NB4 (cell line): ENCODE measurements around the gene CACNA2D4.

Source experiments
- DNase-seq: peaks from one replicate; pipeline ENCODE4 v3.0.0; 2010; ENCODE audit warnings: low read depth
- H3K4me3 ChIP-seq: one replicate; pipeline ENCODE4 v1.5.1; 2011; ENCODE audit warnings: mild to moderate bottlenecking, low read depth, low read length, moderate library complexity
- CTCF ChIP-seq: IDR thresholded peaks from one replicate; pipeline ENCODE4 v1.5.1; 2012; ENCODE audit warnings: low read depth, low read length
- MYC ChIP-seq: IDR thresholded peaks from 2 replicates; pipeline ENCODE4 v1.6.1; 2011; ENCODE audit warnings: low read depth, low read length
- POLR2A ChIP-seq: IDR thresholded peaks from 2 replicates; pipeline ENCODE4 v1.6.1; 2011; ENCODE audit warnings: mild to moderate bottlenecking; ENCODE audit not compliant: insufficient read length; ENCODE audit errors: extremely low read depth
- TF ChIP-seq, protein P1 (sequence below): IDR thresholded peaks from 2 replicates; pipeline ENCODE4 v1.6.1; 2011; ENCODE audit warnings: low read depth, low read length

The CACNA2D4 gene

DNA sequence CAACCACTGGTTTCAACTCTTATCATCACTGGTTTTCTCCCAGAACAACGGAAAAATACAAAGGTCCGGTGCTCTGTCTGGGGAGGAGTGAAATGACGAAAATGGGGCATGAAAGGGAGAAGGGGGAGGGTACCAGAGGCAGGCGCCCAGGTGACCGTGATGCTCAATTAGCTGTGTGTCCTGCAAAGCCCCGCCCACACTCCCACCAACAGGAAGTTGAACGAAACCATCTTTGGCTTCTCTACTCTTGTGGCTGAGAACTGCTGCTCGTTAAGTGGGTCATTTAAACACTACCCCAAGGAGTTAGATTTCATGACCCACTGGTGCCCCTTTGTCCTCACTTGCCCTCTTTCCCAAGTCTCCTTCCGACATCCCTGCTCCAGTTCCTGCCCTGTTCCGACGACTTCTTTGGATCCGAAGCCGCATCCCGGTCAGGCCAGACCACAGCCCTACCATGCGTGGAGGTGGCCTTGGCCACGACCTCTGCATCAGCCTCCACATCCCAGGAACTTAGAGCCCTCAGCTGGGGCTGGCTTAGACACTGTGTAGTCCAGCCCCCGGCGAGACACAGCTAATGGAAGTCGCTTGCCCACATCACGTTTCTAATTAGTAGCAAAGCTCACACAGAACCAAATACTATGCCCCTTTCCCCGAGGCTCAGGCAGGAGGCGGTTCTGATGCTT is 109.5 kb downstream of the CACNA2D4 start:
- DNase-seq: peak; percentile 71
- peak overlapping the region; percentile 96 for H3K4me3 ChIP-seq
- TF ChIP-seq POLR2A: no peak
- TF ChIP-seq, protein P1, sequence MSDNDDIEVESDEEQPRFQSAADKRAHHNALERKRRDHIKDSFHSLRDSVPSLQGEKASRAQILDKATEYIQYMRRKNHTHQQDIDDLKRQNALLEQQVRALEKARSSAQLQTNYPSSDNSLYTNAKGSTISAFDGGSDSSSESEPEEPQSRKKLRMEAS: no peak
- TF ChIP-seq CTCF: no peak
- no peak for TF ChIP-seq MYC

DNA sequence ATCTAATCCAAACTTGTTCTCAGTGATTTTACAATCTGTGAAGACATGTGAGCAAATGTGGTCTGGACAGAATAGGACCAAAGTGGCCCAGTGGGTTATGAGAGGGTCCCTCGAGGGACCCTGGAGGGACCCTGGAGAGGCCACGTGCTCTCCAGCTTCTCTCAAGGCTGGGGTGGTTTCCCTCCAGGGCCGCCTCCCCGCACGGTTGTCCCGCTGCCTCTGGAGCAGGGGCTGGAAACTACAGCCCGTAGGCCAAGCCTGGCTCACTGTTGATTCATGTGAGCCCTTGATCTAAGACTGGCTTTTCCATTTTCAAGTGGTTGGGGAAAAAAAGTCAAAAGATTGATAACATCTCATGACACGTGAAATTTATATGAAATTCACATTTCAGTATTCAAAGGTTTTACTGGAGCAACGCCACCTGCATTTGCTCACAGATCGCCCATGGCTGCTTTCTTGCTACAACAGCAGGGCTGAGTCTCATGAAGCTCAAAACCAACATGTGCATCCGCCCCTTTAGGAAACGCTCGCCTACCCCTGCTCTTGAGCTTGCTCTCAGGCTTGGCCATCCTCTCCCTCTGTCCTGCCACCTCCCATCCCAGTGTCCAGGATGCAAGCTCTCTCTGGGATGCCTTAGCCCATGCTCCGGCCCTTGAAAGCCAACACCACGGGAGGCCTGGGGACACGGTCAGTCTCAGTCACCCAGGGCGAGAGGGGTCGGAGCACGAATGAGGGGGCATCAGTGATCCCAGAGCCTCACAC is 110.2 kb downstream of the CACNA2D4 start:
- H3K4me3 ChIP-seq: peak overlapping the region; percentile 37
- no peak for TF ChIP-seq MYC
- TF ChIP-seq, protein P1: peak; percentile 33; the same call in 1 of the 2 replicates
- no peak for DNase-seq

GRCh38 chr12:1807087-1807860 is 111.2 kb downstream of the CACNA2D4 start:
- peak; percentile 61 for DNase-seq
- TF ChIP-seq, protein P1: no peak
- TF ChIP-seq CTCF (no peak), POLR2A (no peak), MYC (no peak)
- H3K4me3 ChIP-seq: peak overlapping the region; percentile 37

DNA sequence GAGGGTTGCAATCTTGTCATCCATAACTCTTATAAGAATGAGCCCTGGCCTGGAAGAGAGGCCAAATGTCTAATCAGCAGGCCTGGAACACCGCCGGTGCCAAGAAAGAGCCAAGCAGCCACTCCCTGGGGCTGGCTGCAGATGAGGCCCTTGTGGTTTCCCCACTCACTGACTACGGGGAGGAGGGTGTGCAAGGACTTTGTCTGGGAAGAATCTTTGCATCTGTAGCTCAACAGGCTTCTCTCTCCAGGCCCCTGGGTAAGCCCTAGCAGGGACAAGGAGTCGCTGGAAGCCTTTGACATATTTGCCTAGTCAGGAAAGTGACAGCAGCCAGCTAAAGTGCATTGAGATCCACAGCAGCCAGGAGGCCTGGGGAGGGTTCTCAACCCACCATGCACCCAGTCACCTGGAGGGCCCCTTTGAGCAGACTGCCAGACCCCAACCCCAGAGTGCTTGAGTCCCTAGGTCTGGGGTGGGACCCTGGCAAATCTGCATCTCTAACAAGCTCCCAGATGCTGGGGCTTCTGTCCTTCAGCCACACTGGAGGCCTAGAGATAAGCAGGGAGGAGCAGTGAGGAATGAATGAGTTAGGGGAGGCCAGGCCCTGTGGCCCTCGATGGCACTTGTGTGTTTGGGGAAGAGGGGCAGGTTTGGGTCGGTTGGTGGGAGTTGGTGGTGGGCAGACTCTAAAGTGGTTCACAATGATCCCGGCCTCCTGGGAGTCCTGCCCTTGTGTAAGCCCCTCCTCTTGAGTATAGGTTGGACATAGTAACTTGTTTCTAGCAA is 112.0 kb downstream of the CACNA2D4 start:
- TF ChIP-seq CTCF (no peak), POLR2A (no peak), MYC (no peak)
- TF ChIP-seq, protein P1: no peak
- H3K4me3 ChIP-seq: peak overlapping the region; percentile 5
- peak; percentile 76 for DNase-seq

DNA sequence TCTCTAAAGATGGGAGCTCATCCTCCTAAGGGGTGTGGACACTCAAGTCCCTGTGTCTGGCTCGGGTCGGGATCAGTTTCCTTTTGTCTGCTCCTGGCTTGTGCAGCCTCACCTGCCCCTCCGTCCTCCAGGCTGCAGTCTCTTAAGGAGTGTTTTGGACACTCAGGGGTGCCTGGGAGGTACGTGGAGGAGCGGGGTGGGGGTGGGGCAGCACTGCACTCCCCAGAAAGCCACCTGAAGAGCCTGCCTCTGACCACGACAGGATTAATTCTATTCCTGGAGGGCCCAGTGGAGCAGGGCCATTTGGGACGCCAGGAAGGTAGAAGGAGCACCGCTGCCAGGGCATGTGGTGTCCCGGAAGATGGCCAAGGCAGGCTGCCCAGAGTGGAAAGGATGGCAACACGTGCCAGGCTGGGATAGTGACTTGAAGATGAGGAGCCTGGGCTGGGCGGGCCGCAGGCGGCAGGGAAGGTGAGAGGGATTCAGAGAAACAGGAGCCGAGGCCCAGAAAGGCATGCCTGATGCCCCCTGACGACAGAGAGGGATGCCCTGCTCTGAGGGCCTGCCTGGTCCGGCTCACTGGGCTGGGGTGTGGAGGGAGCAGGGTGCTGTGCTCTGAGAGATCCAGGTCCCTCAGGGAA is 112.9 kb downstream of the CACNA2D4 start:
- no peak overlapping the region for H3K4me3 ChIP-seq
- TF ChIP-seq CTCF (no peak), POLR2A (no peak), MYC (no peak)
- TF ChIP-seq, protein P1: no peak
- DNase-seq: no peak
